DND-41 (cell line): Measurements from ENCODE around the gene KRT34.

Experiments
- EZH2 ChIP-seq: IDR thresholded peaks from 3 replicates; pipeline ENCODE4 v1.6.1; 2012; ENCODE audit warnings: borderline replicate concordance, low read depth, mild to moderate bottlenecking, moderate library complexity, low read length, inconsistent platforms; ENCODE audit not compliant: severe bottlenecking
- TF ChIP-seq, protein P1 (sequence below): IDR thresholded peaks from 2 replicates; pipeline ENCODE4 v1.5.1; 2012; ENCODE audit warnings: borderline replicate concordance, low read length, moderate library complexity, mild to moderate bottlenecking; ENCODE audit not compliant: poor library complexity, severe bottlenecking; ENCODE audit errors: extremely low read depth

DNA sequence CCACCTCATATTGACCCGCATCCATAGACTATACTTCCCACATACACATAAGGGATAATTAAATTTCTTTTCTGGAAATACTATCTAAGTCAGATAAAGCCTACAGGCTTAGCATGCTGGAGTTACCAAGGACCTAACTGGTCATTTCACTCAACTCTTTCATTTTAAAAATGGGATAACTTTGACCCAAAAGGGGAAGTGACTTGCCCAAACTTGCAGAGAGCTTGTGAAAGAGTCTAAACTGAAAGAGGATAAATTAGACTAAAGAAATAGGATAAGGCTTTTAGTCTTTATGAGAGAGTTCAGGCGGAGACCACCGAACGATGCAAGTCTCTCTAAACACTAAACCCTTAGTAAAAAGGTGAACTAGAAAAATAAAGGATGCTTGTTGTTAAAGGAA, 27.6 kb downstream of the KRT34 start:
- TF ChIP-seq, protein P1, sequence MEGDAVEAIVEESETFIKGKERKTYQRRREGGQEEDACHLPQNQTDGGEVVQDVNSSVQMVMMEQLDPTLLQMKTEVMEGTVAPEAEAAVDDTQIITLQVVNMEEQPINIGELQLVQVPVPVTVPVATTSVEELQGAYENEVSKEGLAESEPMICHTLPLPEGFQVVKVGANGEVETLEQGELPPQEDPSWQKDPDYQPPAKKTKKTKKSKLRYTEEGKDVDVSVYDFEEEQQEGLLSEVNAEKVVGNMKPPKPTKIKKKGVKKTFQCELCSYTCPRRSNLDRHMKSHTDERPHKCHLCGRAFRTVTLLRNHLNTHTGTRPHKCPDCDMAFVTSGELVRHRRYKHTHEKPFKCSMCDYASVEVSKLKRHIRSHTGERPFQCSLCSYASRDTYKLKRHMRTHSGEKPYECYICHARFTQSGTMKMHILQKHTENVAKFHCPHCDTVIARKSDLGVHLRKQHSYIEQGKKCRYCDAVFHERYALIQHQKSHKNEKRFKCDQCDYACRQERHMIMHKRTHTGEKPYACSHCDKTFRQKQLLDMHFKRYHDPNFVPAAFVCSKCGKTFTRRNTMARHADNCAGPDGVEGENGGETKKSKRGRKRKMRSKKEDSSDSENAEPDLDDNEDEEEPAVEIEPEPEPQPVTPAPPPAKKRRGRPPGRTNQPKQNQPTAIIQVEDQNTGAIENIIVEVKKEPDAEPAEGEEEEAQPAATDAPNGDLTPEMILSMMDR = no peak
- TF ChIP-seq EZH2 = no peak
